Mesenchymal stem cell (in vitro differentiated cells and primary cell): ENCODE data around the gene TXNRD3.
A peak's percentile ranks its signal among the peaks of the same experiment; 100 is the strongest.

ENCODE experiments used
- DNase-seq: peaks from one replicate; pipeline ENCODE4 v3.0.0-alpha.2; 2013
- H2AFZ ChIP-seq: one replicate; pipeline ENCODE4 v1.6.1; 2013; ENCODE audit warnings: low read depth, mild to moderate bottlenecking, control low read depth, inconsistent platforms, low read length, moderate library complexity
- H2AK5ac ChIP-seq: 2 replicates; pipeline ENCODE4 v1.6.1; 2013; ENCODE audit warnings: low read length, moderate library complexity, mild to moderate bottlenecking, inconsistent platforms; ENCODE audit not compliant: severe bottlenecking
- H2BK120ac ChIP-seq: one replicate; pipeline ENCODE4 v1.6.1; 2013; ENCODE audit warnings: low read depth, mild to moderate bottlenecking, inconsistent platforms, low read length, moderate library complexity
- H2BK12ac ChIP-seq, 2 experiments: one replicate each; pipeline ENCODE4 v1.6.1; 2013; ENCODE audit warnings: inconsistent platforms in 2 of 2, low read length in 2 of 2, mild to moderate bottlenecking in 2 of 2, moderate library complexity in 2 of 2, control low read depth in 1 of 2
- H2BK15ac ChIP-seq: one replicate; pipeline ENCODE4 v1.6.1; 2013; ENCODE audit warnings: mild to moderate bottlenecking, low read depth, inconsistent platforms; ENCODE audit not compliant: poor library complexity, severe bottlenecking
- H2BK5ac ChIP-seq: 2 replicates; pipeline ENCODE4 v1.6.1; 2013; ENCODE audit warnings: low read depth, mild to moderate bottlenecking, low read length, control low read depth, inconsistent platforms; ENCODE audit not compliant: poor library complexity, severe bottlenecking
- H3K14ac ChIP-seq, 2 experiments: one replicate each; pipeline ENCODE4 v1.6.1; 2013; ENCODE audit warnings: inconsistent platforms in 2 of 2, low read length in 2 of 2, control low read depth in 1 of 2, mild to moderate bottlenecking in 1 of 2, moderate library complexity in 1 of 2
- H3K18ac ChIP-seq, 2 experiments: one replicate each; pipeline ENCODE4 v1.6.1; 2013; ENCODE audit warnings: inconsistent platforms in 2 of 2, low read length in 2 of 2, control low read depth in 1 of 2, low read depth in 1 of 2, mild to moderate bottlenecking in 1 of 2
- H3K23ac ChIP-seq, 2 experiments: one replicate each; pipeline ENCODE4 v1.6.1; 2013; ENCODE audit warnings: inconsistent platforms in 2 of 2, low read length in 2 of 2, mild to moderate bottlenecking in 2 of 2, moderate library complexity in 2 of 2, control low read depth in 1 of 2
- H3K27ac ChIP-seq: 2 replicates; pipeline ENCODE4 v1.5.1; 2013; ENCODE audit warnings: mild to moderate bottlenecking, moderate library complexity, low read length, control low read depth, inconsistent platforms; ENCODE audit not compliant: poor library complexity, severe bottlenecking
- H3K27me3 ChIP-seq, 2 experiments: 2 replicates each; pipeline versions ENCODE4 v1.6.1 to v1.7.0; 2013; ENCODE audit warnings: low read length in 2 of 2, mild to moderate bottlenecking in 2 of 2, moderate library complexity in 2 of 2, control low read depth in 1 of 2, inconsistent platforms in 1 of 2; ENCODE audit not compliant: control insufficient read depth in 1 of 2, insufficient read depth in 1 of 2
- H3K36me3 ChIP-seq, 2 experiments: 2 replicates each; pipeline versions ENCODE4 v1.6.1 to v1.7.0; 2013; ENCODE audit warnings: low read length in 2 of 2, control low read depth in 1 of 2, inconsistent platforms in 1 of 2, low read depth in 1 of 2, mild to moderate bottlenecking in 1 of 2; ENCODE audit not compliant: insufficient read depth in 2 of 2, control insufficient read depth in 1 of 2
- H3K4ac ChIP-seq, 2 experiments: one replicate each; pipeline ENCODE4 v1.6.1; 2013; ENCODE audit warnings: inconsistent platforms in 2 of 2, low read length in 2 of 2, mild to moderate bottlenecking in 2 of 2, moderate library complexity in 2 of 2, control low read depth in 1 of 2, low read depth in 1 of 2
- H3K4me1 ChIP-seq: 2 replicates; pipeline ENCODE4 v1.6.1; 2013; ENCODE audit warnings: low read depth, low read length, control low read depth; ENCODE audit not compliant: control insufficient read depth, insufficient read depth
- H3K4me2 ChIP-seq: 2 replicates; pipeline ENCODE4 v1.6.1; 2013; ENCODE audit warnings: low read length, mild to moderate bottlenecking, inconsistent platforms; ENCODE audit not compliant: poor library complexity, severe bottlenecking
- H3K4me3 ChIP-seq, 2 experiments: 2 replicates each; pipeline versions ENCODE4 v1.5.1 to v1.7.0; 2013; ENCODE audit warnings: low read length in 2 of 2, mild to moderate bottlenecking in 2 of 2, control low read depth in 1 of 2, low read depth in 1 of 2; ENCODE audit not compliant: insufficient read depth in 1 of 2
- H3K79me1 ChIP-seq: replicated peaks from 2 replicates; pipeline ENCODE4 v1.6.1; 2013; ENCODE audit warnings: mild to moderate bottlenecking, control low read depth, low read length, inconsistent platforms; ENCODE audit not compliant: poor library complexity, severe bottlenecking
- H3K9ac ChIP-seq: 2 replicates; pipeline ENCODE4 v1.7.0; 2013; ENCODE audit warnings: mild to moderate bottlenecking, low read length, moderate library complexity
- H3K9me3 ChIP-seq: 2 replicates; pipeline ENCODE4 v1.7.0; 2013; ENCODE audit warnings: mild to moderate bottlenecking, low read length; ENCODE audit not compliant: control insufficient read depth
- H4K8ac ChIP-seq: one replicate; pipeline ENCODE4 v1.6.1; 2013; ENCODE audit warnings: inconsistent platforms, mild to moderate bottlenecking, low read length, moderate library complexity
- H4K91ac ChIP-seq: one replicate; pipeline ENCODE4 v1.6.1; 2013; ENCODE audit warnings: mild to moderate bottlenecking, low read length, inconsistent platforms
- WGBS: methylation state at CpG from one replicate; pipeline ENCODE4 v1.1.7; 2013; ENCODE audit warnings: mixed read lengths; 5-methylcytosine and 5-hydroxymethylcytosine counted together

TXNRD3 gene

DNA sequence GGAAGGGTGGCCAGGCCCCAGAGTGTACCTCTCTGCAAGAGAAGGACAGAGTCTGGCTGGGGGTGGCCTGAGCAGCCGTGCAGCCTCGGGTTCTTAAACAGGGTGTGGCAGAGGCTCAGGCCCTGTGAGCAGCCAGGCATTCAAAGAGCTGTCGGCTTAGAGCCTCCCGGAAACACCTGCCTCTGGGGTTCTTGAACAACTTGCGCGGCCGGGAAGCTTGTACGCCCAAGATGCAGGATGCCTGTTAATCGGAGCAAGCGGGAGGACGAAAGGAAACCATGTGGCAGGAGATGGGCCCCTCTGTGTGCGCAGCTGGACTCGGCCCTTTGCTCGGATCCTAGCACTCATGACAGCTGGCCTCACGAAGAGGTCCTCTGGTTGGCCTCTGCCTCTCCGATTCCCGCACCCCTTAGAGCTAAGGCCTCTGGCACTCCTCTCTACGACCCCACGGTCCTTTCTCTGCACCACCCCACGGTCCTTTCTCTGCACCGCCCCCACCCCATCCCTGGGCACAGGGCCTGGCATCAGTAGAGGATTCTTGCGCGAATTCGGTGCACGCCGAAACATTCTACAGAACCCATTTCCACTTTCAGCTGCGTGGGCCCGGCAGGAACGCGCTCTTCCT lies 23.9 kb upstream of the TXNRD3 start:
- Histone ChIP-seq H3K14ac (no peak overlapping the region), H3K9ac (no peak overlapping the region), H3K79me1 (no peaks in the 10 kb centered on the region), H4K91ac (no peak overlapping the region), H3K4me3 (peak overlapping the region; percentile 1 to 29), H3K23ac (no peak overlapping the region), H3K4me2 (peak overlapping the region; percentile 36), H2AFZ (no peak overlapping the region), H4K8ac (no peak overlapping the region), H3K4ac (no peak overlapping the region), H3K27ac (no peak overlapping the region), H3K9me3 (peaks cover 2% of the 10 kb centered on the region), H3K4me1 (peaks cover 13% of the 10 kb centered on the region), H3K36me3 (no peaks in the 10 kb centered on the region), H3K18ac (no peak overlapping the region), H3K27me3 (peaks cover 13 to 49% of the 10 kb centered on the region in 2 experiments), H2BK5ac (no peak overlapping the region), H2BK12ac (no peak overlapping the region), H2BK120ac (no peak overlapping the region), H2AK5ac (no peak overlapping the region), H2BK15ac (no peak overlapping the region)
- 50% methylated on average over 30 of the region's 30 CpGs for WGBS
- no peak for DNase-seq

DNA sequence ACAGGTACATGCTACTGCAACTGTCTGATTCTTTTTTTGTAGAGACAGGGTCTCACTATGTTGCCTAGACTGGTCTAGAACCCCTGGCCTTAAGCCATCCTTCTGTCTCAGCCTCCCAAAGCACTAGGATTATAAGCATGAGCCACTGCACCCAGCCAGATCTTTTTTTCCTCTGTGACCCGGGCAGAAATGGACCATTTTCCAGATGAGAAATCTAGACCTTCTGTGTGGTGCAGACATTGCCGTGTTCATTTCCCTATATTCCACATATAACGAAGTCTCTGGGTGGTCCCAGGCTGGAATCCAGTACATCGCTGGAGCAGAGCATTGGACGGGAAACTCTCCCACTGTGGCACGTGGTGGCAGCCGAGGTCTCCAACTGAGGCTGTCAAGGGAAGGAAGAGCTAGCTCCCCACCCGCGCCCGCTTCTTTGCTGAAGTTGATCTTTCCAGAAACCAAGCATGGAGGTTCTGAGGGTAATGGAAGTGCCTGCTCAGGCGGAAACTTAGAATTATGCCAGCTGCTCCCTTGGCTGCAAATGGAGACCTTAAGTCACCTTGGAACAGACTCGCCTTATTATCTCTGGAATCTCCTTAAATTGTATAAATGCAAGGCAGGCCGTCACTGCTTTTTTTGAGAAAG lies 23.1 kb upstream of the TXNRD3 start:
- Histone ChIP-seq H2BK5ac (no peak overlapping the region), H2AK5ac (no peak overlapping the region), H3K4me3 (no peak overlapping the region), H3K4me2 (no peak overlapping the region), H3K27me3 (peaks cover 8 to 54% of the 10 kb centered on the region in 2 experiments), H3K9ac (no peak overlapping the region), H4K8ac (no peak overlapping the region), H2BK120ac (no peak overlapping the region), H2AFZ (no peak overlapping the region), H3K4me1 (peaks cover 8% of the 10 kb centered on the region), H3K36me3 (no peaks in the 10 kb centered on the region), H3K4ac (no peak overlapping the region), H2BK12ac (no peak overlapping the region), H3K18ac (no peak overlapping the region), H3K9me3 (peaks cover 9% of the 10 kb centered on the region), H3K27ac (no peak overlapping the region), H4K91ac (no peak overlapping the region), H3K79me1 (no peaks in the 10 kb centered on the region), H3K23ac (no peak overlapping the region), H3K14ac (no peak overlapping the region), H2BK15ac (no peak overlapping the region)
- no peak for DNase-seq
- 94% methylated on average over 13 of the region's 13 CpGs for WGBS

DNA sequence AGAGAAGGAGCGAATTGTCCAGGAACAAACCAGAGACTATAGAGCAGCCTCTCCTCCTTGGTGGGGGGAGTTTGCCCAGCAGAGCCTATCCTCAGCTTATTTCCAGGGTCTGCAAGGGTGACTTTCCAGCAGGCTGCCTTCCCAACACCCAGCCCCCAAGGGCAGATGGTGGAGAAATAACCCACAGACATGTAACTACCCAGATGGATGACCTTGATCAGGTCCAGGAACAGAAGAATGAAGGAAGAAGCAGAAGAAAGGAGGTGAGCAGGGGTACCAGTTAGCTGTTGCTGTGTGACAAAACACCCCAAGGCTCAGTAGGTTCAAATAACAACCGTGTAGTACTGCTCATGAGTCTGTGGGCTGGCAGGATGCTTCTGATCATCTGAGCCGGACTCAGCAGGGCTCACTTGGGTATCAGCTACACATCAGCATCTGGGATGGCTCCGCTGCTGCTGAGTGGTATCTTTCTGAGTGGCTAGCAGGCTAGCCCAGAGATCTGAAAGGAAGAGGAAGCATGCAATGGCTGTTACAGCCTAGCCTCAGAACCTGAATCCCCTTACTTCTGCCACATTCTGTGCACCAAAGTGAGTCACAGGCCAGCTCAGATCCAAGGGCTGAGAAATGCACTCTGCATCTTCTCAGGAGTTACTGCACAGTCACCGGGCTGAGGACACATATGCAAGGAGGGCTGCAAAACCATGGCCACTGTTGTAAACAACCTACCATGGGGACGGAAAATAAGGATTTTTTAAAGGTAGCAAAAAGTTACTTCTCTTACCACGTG lies 22.2 kb upstream of the TXNRD3 start:
- Histone ChIP-seq H3K9ac (no peak overlapping the region), H4K91ac (no peak overlapping the region), H3K27me3 (peaks cover 8 to 47% of the 10 kb centered on the region in 2 experiments), H3K79me1 (no peaks in the 10 kb centered on the region), H2BK12ac (no peak overlapping the region), H2BK15ac (no peak overlapping the region), H2AK5ac (no peak overlapping the region), H3K9me3 (peaks cover 9% of the 10 kb centered on the region), H2BK120ac (no peak overlapping the region), H3K4me2 (no peak overlapping the region), H2AFZ (no peak overlapping the region), H4K8ac (no peak overlapping the region), H3K14ac (no peak overlapping the region), H3K36me3 (no peaks in the 10 kb centered on the region), H3K4ac (no peak overlapping the region), H3K4me1 (peaks cover 10% of the 10 kb centered on the region), H3K27ac (no peak overlapping the region), H3K23ac (no peak overlapping the region), H3K4me3 (no peak overlapping the region), H2BK5ac (no peak overlapping the region), H3K18ac (no peak overlapping the region)
- 79% methylated on average over 7 of the region's 7 CpGs for WGBS
- DNase-seq, result peak; percentile 16

DNA sequence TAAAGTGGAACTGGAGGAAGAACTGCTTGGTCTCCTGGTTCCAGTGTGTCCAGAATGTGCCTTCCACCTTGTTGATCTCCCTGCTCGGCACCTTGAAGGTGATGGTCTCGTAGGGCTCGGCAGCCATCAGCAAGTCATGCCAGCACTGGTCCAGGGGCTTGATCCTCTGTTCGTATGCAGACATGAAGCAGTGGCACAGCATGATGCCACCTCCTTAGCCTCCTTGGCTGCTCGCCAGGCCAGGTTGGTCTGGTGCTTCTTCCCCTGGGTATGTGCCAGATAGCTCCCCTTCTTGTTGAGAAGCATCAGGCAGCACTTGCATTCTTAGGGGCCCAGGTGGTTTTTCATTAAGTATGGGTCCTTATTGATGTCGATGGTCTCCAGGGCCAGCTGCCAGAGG lies 17.8 kb upstream of the TXNRD3 start:
- Histone ChIP-seq H3K36me3 (no peaks in the 10 kb centered on the region), H3K27me3 (peaks cover 9 to 21% of the 10 kb centered on the region in 2 experiments), H3K18ac (no peak overlapping the region), H3K79me1 (no peaks in the 10 kb centered on the region), H2AFZ (no peak overlapping the region), H2AK5ac (no peak overlapping the region), H2BK12ac (no peak overlapping the region), H3K9me3 (peaks cover 9% of the 10 kb centered on the region), H3K4me2 (no peak overlapping the region), H3K27ac (no peak overlapping the region), H2BK5ac (no peak overlapping the region), H3K4me1 (peaks cover 2% of the 10 kb centered on the region), H3K9ac (no peak overlapping the region), H3K23ac (no peak overlapping the region), H4K8ac (no peak overlapping the region), H3K14ac (peak overlapping the region in 1 of 2 experiments; percentile 42), H3K4ac (no peak overlapping the region), H4K91ac (no peak overlapping the region), H2BK120ac (no peak overlapping the region), H3K4me3 (no peak overlapping the region), H2BK15ac (no peak overlapping the region)
- 89% methylated on average over 6 of the region's 6 CpGs for WGBS
- no peak for DNase-seq
